Upper lobe of left lung (tissue), 4 donors: ENCODE results near the gene CARF.

ENCODE experiments used
- CTCF ChIP-seq, 6 experiments: fragments of 450-650 bp in 4 of 6; fragments of 200-600 bp in 2 of 6; sonication (generic) in 2 of 6; IDR thresholded peaks; one replicate each; pipeline ENCODE4 v1.5.1; 2016 to 2019; ENCODE audit warnings: antibody characterized with exemption in 6 of 6
- EP300 ChIP-seq, 4 donors: sonication (generic); formaldehyde crosslinking; IDR thresholded peaks; one replicate each; pipeline ENCODE4 v1.5.1; 2017; ENCODE audit warnings: antibody characterized with exemption in 4 of 4, control low read depth in 2 of 4
- POLR2AphosphoS5 ChIP-seq, 2 donors: sonication (generic); formaldehyde crosslinking; IDR thresholded peaks; one replicate each; pipeline ENCODE4 v1.5.1; 2017; ENCODE audit warnings: antibody characterized with exemption in 2 of 2

- no peak for TF ChIP-seq CTCF (IDR thresholded peaks at IDR 0.05)
- no peak for TF ChIP-seq POLR2AphosphoS5 (IDR thresholded peaks at IDR 0.05)
- TF ChIP-seq EP300 (IDR thresholded peaks at IDR 0.05) = no peak
Measured at GRCh38 chr2:203030545-203030944, 118.5 kb downstream of the CARF start.
